ENCODE results near the gene NRG4.
"Not testable (repeated sequence)": the region's sequence is repeated elsewhere in the genome, so short reads cannot be mapped to it uniquely, and the experiment has no call there.

The NRG4 gene

DNA sequence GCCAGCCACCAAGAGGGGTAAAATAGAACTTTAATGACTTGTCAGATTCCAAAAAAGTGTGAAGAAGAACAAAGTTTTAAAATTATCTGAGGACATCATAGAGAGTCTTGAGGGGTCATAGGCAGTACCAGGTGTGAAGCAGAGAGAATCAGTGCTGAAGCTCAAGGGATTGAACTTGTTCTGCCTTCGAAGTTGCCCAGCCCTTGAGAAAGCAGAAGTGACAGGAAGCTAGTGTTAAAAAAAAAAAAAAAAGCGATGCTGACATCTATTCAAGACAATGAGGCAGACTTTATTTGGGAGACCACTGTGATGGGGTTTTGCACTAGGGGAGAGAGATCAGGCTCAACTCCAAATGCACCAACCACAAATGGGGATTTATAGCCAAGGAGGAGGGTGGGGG, 86.8 kb downstream of the NRG4 start:
- no peak for DNase-seq

DNA sequence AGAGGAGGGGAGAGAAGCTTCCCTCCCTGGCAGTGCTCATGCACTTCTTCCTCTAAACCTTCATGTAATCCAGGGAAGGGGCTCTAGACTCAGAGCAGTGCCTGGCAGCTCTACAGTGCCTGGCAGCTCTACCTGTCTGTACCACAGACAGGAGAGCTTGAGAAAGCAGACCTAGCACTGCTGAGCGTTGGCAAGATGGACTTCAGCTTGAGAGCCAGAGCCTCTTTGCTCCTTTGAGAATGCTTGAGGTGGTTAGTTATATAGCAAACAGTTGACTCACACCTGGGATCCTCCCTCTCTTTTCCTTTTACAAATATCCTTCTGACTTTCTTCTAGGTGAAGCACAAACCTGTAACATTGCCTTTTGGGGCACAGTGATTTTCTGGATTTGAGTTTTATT, 87.6 kb downstream of the NRG4 start:
- no peak for DNase-seq

DNA sequence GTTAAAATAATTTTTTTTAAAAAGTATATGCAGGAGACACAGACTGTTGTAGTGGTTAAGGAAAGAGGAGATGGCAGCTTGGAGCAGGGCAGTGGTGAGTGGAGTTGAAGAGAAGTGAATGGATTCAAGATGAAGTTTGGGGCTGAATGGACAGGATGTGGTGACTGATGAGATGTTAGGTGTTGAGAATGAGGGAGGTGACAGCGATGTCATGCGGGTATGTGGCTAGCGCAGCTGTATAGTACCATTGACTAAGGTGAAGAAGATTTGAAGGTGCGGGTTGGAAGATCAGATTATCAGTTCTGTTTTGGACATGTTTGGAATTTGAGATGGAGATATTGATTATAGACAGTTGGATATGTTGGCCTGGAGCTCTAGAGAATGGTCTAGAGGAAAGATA, 88.5 kb downstream of the NRG4 start:
- DNase-seq: no peak

GRCh38 chr15:75921732-75922703, 90.2 kb downstream of the NRG4 start:
- DNase-seq: no peak

GRCh38 chr15:75920079-75920478, 92.1 kb downstream of the NRG4 start:
- no peak for DNase-seq

DNA sequence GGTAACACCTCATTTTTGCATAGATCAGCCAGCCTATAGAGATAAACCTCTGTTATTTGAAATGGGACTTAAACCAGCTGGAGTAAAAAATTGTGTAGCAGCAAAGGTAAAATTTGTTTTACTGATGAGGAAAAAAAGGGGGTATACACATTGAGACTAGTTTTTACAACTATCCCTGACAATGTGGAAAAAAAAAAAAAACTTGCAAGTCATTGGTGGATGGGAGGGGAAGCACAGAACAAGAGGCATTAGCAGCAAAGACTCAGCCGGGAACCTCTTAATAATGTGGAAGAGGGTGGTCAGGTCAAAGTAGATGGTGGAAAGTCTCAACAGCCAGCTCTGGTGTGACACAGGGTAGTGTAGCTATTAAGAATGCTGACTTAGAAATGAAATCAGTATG, 94.1 kb downstream of the NRG4 start:
- no peak for DNase-seq

DNA sequence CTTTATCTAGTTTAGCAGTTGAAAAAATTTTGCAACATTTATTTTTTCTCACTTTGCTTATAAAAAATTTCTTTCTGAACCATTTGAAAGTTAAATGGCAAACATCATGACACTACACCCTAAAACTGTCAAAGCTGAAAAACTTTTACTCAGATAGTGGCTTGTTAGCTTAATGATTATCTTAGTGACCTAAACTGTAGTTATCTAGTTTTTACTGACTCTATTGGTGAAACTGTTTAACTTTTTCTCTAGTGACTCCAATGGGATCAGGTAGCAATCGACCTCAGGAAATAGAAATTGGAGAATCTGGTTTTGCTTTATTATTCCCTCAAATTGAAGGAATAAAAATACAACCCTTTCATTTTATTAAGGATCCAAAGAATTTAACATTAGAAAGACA, 95.2 kb downstream of the NRG4 start:
- DNase-seq: no peak

- not testable (repeated sequence) for DNase-seq
These were observed 101.9 kb downstream of the NRG4 start for GRCh38 chr15:75910355-75910754.

- no peak for DNase-seq
These were observed 107.0 kb downstream of the NRG4 start for GRCh38 chr15:75905231-75905630.

DNA sequence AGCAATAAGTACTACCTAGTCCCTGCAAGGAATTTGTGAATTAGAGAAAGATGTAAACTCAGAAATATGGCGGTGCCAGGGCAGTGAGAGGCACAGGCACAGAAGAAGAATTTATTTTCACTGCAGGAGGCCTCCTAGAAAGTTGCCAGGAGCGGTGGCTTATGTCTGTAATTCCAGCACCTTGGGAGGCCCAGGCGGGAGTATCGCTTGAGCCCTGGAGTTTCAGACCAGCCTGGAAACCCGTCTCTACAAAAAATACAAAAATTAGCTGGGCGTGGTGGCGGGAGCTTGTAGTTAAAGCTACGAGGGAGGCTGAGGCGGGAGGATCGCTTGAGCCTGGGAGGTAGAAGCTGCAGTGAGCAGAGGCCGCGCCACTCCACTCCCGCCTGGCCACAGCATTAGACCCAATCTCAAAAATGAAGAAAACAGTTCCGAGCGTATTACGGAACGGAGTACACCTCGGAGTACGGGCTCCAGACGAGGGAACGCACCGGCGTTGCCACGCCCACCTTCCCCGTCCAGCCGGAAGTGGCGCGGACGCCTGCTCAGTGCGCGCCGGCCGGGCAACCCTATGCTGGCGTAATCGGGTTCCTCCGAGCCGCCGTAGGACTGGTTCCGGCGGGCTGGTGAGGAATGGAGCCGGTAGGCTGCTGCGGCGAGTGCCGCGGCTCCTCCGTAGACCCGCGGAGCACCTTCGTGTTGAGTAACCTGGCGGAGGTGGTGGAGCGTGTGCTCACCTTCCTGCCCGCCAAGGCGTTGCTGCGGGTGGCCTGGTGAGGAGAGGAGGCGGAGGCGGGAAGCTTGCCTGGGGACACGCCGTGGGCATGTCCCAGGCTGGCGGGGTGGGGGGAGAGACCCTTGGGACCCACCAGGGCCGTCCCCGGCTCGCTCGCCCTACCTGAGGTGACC, 108.6 kb downstream of the NRG4 start, which contains the start of gene FBXO22:
FBXO22 (plus strand) TSS at position 548 of the 909 bp plus-strand sequence; CDS start at position 634, 86 bp downstream.
- peak; percentile 68 for DNase-seq

DNA sequence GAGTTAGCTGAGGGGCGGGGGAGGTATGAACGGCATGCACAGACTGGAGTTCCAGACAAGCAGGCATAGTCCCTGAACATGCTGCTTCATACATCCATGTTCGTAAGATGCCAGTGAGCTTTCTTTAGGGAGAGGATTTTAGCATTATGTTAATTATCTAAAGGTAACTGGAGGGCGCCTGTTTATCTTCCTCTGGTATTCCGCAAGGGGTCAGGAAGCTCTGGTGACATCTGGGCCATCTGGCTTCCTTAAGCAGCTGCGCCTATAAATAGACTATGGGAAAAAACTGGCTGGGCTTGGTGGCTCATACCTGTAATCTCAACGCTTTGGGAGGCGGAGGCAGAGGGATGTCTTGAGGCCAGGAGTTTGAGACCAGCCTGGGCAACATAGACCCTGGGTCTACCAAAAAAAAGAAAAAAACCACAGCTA, 110.1 kb downstream of the NRG4 start:
- DNase-seq: peak; percentile 30

DNA sequence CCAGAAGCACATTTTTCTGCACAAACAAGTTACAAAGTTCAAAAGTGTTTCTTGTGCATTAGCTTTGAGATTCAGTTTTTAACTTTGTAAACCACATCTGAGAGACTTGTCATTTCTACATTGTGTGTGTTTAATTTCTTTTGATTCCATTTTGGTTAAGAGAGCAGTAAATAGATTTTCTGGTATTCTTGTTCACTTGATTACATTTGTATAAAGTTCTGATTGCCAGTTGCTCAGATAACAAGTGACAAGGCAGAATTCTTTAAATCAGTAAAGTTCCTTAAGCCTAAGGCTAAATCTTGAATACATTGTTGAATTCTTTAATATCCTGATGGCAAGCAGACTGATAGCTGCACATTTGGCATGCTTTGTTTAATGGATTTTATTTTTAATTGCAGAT, 111.6 kb downstream of the NRG4 start:
- DNase-seq: no peak

- no peak for DNase-seq
These were observed 116.5 kb downstream of the NRG4 start for GRCh38 chr15:75895731-75896130.

DNA sequence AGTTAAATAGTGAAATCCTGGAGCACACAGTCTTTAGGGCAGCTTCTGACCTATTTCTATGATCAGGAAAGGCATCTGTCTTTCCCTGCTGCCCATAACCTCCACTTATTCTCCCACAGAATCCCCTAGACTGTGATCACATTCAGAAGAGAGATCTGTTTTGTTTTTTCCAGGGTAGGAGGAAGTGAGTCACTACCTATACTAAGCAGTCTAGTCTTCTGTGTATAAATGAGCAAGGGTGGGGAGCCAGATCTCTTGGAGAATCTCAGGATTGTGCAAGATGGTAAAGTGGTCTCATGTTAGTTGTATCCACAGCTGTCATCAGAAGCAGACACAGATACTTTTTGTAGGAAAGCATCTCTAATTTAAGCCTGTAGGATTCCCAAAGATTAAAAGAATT, 120.3 kb downstream of the NRG4 start:
- no peak for DNase-seq
